GM10248 (cell line): Measurements from ENCODE around the gene NYAP2.

Experiments used
- CTCF ChIA-PET: fragments of 300-600 bp; sonication (Branson Sonifier 250); formaldehyde crosslinking; extraction: SDS; loops from one replicate; lab custom pipeline; 2021; ENCODE audit warnings: antibody characterized with exemption; lab: Yijun Ruan, JAX
- POLR2A ChIA-PET: fragments of 350-650 bp; sonication (Branson Sonifier 250); formaldehyde crosslinking; extraction: SDS; loops from one replicate; lab custom pipeline; 2020; ENCODE audit warnings: antibody characterized with exemption; lab: Yijun Ruan, JAX
- DNase-seq: peaks from one replicate; pipeline ENCODE4 v3.0.0; 2012; ENCODE audit errors: extremely low spot score
- TF ChIP-seq, protein P1 (sequence below): IDR thresholded peaks from 2 replicates; pipeline ENCODE4 v1.5.1; 2012; ENCODE audit warnings: mild to moderate bottlenecking, low read depth; ENCODE audit errors: extremely low read depth, missing control alignments, control extremely low read depth

Gene NYAP2

GRCh38 chr2:225510796-225511195 lies 111.3 kb downstream of the NYAP2 start:
- ChIA-PET CTCF (no interaction called here), POLR2A (no interaction called here)
- DNase-seq, result no peak
- TF ChIP-seq, protein P1, sequence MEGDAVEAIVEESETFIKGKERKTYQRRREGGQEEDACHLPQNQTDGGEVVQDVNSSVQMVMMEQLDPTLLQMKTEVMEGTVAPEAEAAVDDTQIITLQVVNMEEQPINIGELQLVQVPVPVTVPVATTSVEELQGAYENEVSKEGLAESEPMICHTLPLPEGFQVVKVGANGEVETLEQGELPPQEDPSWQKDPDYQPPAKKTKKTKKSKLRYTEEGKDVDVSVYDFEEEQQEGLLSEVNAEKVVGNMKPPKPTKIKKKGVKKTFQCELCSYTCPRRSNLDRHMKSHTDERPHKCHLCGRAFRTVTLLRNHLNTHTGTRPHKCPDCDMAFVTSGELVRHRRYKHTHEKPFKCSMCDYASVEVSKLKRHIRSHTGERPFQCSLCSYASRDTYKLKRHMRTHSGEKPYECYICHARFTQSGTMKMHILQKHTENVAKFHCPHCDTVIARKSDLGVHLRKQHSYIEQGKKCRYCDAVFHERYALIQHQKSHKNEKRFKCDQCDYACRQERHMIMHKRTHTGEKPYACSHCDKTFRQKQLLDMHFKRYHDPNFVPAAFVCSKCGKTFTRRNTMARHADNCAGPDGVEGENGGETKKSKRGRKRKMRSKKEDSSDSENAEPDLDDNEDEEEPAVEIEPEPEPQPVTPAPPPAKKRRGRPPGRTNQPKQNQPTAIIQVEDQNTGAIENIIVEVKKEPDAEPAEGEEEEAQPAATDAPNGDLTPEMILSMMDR, result no peak

DNA sequence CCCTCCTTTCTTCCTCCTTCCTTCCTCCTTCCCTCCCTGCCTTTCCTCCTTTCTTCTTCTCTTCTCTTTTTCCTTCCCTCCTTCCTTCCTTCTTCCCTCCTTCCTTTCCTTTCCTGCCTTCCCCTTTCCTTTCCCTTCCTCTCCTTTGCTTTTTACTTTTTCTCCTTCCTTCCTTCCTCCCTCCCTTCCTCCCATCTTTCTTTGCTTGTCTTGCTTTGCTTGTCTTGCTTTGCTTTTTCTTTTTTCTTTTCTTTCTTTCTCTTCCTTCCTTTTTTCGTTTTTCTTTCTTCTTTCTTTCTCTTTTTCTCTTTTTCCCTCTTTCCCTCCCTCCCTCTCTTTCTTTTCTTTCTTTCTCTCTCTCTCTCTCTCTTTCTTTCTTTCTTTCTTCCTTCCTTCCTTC lies 113.0 kb downstream of the NYAP2 start:
- POLR2A ChIA-PET, result no interaction called here
- no peak for DNase-seq
- CTCF ChIA-PET, result no interaction called here
- TF ChIP-seq, protein P1, result no peak

GRCh38 chr2:225512876-225513540 lies 113.5 kb downstream of the NYAP2 start:
- TF ChIP-seq, protein P1, result no peak
- ChIA-PET CTCF (no interaction called here), POLR2A (no interaction called here)
- DNase-seq, result no peak

- ChIA-PET POLR2A (no interaction called here), CTCF (no interaction called here)
- DNase-seq, result no peak
- TF ChIP-seq, protein P1, result no peak
These were observed 115.5 kb downstream of the NYAP2 start for GRCh38 chr2:225515033-225515432.

- no peak for DNase-seq
- CTCF ChIA-PET, result interaction anchor here (1.2 kb wide), 1 partner anchor 41 kb away, joined by 3 read pairs; no protein-coding TSS in a partner anchor
- TF ChIP-seq, protein P1, result no peak
- POLR2A ChIA-PET, result no interaction called here
These were observed 127.4 kb downstream of the NYAP2 start for GRCh38 chr2:225526760-225527390.

GRCh38 chr2:225531559-225531958 lies 132.0 kb downstream of the NYAP2 start:
- no peak for DNase-seq
- CTCF ChIA-PET, result no interaction called here
- POLR2A ChIA-PET, result no interaction called here
- TF ChIP-seq, protein P1, result no peak
